ENCODE measurements around the gene RARG.

The RARG gene

DNA sequence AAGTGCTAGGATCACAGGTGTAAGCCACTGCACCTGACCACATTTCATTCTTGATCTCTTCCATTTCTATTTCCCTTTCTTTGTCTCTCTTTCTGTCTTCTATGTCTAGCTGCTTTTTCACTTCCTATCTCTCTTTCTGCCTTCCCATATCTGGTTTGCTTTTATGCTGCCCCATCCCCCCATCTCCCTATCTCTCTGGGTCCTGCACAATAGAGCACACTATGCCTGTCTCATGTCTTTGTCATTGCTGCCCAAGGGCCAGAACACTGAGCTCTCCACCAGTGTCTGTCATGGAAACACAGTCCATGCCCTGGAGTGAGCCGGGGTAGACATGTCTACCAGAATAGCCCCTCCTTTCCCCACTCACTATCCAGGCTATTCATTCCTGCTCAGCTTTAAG lies 12.3 kb upstream of the RARG start:
- DNase-seq, result no peak

DNA sequence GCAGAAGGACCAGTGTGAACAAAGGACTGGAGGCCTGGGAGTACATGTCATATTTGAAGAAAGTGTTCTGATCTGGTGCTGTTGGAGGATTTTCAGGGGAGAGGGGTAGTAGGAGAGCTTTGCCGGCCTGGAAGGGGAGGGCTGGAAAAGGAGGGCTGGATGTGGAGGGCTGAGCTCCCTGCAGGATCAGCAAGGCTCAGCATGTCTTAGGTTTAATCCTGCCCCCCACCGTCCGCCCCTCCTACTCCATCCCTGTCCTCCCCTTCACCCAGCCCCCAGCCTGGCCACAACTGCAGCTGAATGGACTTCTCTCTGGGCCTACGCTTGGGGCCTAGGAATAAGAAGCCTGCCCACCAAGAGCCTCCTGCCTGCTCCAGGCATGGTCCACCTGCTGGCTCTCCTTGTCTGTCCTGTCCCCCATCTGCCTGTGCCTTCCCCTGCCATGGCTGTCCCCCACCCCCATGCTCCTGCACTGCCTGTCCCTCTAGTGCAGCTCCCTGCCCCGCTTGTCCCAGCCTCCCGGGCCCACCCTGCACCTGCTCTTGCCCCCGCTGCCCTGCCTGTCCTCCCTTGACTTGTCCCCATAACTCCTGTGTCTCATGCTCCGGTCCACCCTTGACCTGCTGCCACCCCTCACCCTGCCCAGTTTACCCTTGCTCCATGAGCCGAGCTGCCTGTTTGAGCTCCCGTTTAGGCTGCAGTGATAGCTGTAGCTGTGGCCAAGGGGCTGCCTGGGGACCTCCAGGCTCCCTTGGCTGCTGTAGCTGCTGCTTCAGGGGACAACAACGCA lies 9.8 kb upstream of the RARG start:
- DNase-seq, result no peak

DNA sequence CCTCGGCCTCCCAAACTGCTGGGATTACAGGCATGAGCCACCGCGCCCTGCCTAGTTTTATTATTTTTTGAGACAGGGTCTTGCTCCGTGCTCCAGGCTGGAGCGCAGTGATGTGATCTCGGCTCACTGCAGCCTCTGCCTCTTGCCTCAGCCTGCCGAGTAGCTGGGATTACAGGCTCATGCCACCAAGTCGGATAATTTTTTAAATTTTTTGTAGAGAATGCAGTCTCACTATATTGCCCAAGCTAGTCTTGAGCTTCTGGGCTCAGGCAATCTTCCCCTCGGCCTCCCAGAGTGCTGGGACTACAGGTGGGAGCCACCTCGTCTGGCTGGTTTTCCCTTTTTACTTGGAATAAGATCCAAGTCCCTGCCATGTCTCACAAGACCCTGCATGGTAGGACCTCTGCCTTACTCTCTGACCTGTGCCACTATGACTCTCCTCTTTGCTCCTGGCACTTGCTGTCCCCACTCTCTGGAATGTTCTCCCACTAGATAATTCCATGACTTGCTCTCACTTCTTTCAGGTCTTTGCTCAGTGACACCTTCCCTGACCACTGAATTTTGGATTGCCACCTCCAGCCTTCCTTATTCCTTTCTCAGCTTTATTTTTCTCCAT lies 7.7 kb upstream of the RARG start:
- no peak for DNase-seq

DNA sequence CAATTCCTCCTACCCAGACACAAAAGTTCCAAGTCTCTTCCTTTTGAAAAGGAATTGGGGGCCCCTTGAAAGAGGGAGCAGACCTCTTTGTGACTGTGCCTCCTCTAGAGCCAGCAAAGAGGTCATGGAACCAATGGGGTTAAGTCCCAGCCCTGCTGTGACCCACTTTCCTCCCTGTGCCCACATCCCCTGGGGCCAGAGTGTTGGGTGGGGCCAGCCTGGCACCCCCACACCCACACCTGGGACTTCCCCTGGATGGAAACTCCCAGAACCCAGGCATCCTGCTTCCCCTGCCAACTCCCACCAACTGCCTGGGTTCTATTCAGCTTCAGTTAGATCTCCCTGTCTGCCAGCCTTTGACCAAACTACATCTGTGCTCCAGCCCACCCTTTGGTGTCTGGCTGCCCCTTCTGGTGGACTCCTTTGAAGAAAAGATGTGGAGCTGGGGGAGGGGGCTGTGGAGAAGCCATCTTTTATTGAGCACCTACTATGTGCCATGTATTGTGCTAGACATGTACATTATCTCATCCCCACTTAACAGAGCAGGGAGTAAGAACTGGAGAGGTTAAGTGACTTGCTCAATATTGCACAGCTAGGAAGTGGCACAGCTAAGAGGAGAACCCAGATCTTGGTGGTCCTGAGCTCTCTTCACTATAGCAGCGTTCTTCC lies 4.6 kb upstream of the RARG start:
- no peak for DNase-seq

DNA sequence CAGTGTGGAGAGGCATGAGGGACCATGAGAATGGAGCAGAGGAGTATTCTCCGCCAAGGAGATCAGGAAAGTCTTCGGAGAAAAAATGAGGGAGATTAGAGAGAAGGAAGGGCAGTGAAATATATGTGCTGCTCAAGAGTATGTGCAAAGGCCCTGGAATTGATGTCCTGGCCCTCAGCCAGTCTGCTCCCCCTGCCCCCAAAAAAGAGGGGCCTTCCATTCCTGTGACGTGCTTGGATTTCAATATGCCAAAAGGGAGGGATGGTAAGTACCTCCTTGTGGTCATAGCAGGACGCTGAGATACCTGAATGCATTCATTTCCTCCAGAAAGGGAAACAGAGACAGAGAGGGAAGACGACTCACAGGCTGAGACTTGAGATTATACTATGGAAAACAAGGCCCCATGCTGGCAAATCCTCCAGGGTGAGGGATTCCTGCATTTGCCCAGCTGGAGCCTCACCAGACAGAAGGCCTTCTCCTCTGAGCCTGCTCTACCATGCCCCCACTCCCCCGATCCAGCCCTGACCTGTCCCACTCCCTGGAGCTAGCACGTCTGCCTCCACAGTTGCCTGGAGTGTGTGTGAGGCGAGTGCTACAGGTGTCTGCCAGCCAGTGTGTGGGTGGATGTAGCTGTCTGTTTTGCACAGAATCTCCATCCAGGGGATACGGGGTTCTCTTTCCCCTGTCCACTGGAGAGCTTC lies 3.9 kb upstream of the RARG start:
- DNase-seq, result no peak

DNA sequence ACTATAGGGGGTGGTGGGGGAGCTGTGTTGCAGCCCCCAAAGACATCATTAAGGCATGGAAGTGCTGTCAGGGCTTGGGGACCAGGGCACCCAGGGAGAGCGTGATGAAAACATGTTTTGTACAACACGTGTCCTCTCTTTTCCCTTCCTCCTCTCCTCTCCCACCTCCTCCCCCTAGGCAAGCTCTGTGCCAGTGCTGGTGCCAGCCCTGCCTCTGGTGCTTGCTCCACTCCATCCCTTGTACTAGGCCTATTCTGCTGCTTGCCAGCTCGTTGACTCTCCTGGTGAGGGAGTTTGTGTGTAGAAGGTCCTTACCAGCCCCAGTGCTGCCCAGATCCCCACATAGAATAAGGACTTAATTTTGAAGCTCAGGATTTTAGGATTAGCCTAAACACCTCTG lies 3.2 kb upstream of the RARG start:
- no peak for DNase-seq

DNA sequence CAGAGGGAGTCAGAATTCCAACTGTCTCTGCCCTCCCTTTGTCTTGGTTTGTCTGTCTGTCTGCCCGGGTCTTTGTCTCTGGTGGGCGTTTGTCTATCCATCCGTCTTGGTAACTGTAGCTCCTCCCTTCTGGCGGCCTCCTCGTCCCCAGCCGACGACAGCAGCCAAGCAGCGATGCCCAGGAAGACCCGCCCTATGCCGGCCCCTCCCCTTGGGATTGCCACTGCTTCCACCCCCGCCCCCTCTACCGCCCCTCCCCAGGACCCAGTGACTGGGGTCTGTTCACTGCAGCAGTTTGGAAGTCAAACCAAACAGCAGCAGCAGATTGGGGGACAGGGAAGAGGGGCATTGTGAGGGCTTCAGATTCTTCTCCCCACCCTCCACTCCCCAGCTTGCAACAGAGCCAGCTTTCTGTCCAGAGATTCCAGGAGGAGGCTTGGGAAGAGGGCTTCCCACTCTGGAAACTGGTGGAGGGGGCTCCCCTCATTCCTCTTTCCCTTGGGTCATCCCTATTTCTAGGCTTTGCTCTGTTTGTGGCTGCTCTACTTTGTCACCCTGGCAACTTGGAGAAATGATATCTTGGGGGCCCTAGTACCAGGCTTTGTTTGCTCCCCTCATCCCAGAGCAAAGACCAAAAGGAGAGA lies 2.4 kb upstream of the RARG start:
- DNase-seq, result peak; percentile 49

DNA sequence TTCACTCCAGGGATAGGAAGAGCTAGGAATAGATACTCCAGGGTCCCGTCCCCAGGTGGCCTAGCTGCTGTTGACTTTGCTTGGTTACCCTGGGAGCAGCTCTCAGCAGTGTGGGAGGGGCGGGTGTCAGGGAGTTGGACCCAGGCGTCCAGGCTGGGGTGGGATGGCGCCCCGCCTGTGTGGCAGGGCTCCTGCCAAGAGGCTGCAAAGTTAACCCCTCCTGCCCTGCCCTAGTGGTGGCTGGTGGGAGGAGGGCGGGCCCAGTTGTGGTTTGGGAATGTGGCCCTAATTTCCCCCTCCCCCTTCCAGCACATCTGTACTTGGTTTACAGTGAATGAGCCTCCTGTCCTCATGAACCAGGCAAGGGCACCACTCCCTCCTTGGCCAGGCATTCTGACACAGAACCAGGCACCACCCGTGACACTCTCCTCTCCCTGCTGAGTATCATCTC lies 1.7 kb upstream of the RARG start:
- DNase-seq, result peak; percentile 57

DNA sequence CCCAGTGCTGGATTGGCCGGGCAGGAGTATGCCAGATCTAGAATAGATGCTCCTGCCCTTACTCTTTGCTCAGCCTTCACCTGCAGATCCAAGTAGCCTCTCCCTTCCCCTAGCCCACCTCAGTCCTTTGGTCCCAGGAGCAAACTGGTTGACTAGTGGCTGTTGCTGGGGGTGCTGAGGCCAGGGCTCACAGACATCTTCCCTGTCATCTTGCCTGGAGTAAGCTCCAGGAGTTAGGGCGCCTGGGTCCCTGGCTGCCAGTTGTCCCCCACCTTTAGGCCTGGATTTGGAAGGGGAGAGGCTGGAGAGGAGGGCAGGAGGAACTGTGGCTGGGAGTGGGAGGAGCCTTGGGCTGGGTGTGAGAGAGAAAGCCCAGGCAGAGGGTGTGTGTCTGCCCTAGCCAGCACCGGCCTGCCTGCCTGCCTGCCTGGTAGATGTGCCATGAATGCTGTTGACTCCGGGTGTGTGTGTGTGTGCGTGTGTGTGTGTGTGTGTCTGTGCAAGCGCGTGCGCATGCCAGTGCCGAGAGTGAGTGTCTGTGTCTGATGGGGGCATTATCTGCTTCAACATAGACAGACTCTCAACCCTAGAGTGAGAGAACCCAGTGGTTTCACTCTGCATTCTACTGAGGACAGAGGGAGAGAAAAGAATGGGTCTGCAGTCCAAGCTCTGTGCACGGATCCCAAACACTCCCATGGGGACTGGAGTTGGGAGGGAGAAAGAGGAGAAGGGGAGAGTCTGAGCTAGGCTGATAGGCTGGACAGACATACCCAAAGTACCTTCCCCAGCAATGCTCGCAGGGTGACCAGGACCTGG lies 845 bp upstream of the RARG start:
- peak; percentile 58 for DNase-seq

DNA sequence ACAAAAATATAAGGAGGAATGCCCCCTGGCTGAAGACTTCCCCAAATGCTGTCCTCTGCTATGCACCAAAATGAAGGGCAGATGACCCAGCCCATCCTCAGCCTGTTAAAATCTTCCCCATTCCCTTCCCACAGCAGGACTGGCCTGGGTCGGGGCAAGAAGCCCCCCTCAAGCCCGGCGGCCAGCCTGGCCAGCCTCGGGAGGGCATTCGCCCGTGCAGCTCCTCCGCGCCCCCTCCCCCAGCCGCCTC lies 413 bp downstream of the RARG start:
- no peak for DNase-seq

DNA sequence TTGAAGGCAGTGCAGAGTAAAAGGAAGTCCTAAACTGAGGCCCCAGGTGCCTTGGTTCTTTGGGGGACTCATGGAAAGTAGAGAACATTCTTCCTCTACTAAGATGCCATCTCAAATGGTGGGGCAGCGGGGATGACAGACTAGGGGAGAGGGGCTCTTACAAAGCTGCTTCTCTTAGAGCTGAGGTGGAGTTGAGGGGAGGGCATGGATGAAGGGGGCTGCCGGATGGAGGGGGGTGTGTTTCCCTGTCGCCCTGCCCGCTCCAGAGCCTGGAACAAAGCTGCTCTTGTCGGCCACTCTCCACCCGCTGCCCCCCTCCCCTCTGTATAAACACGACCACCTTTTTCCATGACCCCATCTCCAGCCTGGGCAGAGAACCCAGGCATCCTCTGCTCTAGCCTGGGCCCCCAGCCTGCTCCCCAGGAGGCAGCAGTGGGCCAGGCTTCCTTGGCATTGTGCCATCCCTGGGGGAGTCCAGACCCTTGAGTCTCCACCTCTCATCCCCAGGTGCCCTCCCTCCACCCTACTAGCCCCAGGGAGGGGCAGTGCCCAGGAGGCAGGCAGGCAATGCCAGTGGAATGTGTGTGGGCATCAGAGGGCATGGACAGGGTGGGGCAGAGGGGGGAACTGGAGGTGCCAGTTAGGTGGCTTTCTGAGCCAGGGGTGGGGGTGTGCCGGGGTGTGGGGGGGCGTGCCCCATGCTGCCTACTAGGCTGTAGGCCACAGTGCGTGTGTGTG lies 1.7 kb downstream of the RARG start:
- DNase-seq, result no peak

DNA sequence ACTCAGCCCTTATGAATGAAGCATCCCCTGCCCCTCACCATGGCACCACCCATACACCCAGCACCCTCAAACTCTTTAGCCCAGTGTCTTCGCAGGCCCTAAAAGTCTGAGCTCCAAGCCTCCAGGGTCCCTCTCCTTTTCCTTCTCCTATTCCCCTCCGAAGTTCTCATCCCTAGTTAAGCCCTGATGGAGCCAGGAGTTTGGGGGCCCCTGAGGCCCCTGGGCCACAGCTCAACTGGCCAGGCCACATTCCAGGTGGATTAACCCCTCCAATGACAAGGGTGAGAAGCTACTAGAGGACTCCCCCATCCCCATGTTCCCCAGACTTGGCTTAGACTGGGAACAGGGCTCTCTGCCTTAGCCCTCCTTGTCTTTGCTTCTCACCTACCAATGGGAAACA lies 2.6 kb downstream of the RARG start:
- no peak for DNase-seq

DNA sequence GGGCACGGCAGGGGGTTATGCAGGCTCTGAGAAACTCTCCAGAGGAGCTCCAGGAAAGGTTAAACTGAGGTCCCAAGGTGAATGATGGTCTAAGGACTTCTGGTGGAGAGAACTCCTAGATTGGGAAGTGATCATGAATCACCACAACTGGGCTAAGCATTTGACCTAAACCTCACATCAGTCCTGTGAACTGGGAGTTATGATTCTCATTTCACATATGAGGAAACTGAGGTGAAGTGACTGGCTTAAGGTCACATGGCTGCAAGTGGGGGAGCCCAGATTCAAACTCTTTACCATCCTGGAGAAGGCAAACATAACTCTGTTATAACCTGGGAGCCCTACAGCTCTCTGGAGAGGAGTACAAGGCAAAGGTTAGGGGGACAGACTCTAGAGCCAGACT lies 4.2 kb downstream of the RARG start:
- DNase-seq, result no peak

DNA sequence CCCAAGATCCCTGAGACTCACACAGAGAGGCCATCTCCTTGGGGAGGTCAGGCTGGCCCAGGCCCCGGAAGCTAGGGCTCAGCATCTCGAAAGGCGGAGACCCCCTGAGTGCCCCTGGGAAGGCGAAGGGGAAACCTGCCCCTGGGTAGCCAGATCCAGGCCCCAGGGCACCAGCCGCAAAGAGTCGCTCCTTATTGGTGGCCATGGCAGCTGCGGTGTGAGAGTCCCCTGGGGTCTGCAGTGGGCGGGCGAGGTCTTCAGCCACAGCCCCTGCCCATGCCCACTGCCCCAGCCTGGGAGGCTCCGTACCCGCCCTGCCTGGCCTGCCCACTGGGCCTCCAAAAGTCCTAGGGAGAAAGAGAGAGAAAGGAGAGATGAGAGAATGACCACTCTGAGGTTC lies 4.7 kb downstream of the RARG start:
- no peak for DNase-seq

DNA sequence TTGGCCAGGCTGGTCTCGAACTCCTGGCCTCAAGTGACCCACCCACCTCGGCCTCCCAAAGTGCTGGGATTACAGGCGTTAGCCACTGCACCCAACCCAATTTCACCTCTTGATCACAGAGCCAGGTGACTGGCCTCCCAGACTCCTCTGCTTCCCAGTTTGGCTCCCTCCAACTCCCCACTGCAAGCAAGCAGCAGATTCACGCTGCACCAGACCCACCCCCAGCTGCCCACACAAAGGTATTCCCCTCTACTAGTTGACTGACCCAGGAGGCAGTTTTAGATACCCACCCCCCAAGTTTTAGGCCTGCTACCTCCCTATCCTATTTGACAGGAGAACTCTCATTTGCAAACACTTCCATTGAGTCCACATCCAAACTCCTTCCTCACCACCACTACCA lies 5.2 kb downstream of the RARG start:
- DNase-seq, result no peak

DNA sequence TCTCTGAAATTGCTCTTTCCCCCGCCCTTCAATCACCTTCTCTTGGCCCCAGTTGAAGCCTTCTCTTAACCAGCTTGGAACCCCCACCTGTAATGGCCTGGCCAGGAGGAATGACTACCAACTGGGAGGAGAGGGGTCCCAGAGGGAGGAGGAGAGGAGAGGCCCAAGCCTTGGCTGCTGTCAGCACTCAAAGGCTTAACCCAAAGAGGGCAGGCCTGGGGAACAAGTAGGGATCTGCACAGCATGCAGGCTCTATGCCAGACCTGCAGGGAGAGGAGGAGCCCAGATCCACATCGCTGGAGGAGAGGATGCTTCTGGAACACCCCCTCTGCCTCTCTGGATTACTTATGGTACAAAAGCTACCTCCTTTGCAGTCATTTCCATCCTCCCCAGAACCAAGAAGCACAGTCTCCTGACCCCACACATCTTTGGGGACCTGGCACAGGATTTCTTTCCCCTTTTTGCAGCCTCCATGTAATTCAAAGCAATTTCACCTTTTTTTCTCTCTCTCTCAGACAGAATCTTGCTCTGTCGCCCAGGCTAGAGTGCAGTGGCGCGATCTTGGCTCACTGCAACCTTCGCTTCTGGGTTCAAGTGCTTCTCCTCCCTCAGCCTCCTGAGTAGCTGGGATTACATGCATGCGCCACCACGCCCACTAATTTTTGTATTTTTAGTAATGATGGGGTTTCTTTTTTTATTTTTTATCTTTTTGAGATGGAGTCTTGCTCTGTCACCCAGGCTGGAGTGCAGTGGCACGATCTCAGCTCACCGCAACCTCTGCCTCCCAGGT lies 6.2 kb downstream of the RARG start:
- no peak for DNase-seq

DNA sequence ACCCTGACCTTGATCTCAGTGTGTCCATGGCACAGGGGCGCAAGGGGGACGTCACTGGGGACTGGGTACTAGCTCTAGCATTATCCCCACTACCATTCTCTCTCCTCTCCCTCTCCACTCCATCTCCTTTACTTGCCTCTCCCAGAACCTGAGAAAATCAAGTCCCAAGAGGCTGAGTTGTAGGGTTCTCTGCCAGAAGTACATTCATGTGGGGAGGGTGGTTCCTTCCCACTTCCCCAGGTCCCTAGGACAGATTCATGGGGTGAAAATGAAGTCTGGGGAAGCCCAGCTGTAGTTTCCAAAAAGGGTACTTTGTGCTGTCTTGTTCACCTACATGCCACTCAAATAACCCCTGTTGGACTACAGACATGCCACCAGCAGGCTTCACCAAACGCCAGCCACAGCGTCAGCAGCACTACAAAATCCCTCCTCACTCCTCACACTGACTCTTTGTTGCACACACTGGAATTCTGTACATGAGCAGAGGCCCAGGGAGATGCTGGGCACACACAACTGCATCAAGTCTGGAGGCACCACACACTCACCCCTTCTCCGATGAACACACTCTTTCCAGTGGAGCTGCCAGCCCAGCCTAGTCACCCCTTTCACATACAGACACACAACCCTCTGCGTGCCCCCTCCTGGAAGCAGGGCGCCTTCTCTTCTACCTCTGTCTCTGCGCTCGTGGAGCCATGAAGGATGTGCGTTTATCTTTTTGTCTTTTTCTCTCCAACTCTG lies 6.9 kb downstream of the RARG start:
- no peak for DNase-seq

DNA sequence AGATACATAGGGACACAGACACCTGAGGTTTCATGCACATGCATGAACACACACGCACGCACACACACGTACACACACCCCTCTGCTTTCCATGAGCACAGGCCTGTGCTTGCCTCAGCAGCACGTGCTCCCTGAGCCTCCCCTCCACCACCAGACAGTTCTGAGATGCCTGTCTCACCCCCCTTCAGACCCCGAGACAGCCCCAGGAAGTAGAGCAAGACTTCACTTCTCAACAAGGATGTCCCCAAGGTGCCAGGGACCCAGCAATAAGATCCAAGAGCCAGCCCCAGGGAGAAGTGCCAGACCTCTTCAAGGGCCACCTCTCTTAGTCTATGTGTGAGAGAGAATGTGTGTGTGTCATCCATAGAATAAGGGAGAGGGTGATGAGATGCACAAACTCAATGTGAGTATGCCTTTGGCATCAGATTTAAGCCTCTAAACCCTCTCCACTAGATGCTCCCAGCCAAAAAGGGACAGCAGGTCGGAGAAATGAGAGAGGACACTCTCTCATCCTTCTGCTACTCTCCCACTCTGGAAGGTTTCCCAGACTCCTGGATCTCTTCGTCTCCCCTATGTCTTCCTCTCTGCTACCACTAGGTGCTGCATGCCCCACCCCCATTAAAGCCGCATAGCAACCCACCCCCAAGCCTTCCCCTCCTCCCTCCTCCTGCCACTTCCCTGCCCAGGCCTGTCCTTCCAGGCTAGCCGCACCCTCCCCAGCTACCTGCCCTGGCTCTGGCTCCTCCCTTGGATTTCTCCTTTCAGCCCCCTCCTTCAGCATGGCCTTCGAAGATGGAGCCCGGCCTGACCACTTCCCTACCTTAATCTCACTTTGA lies 7.7 kb downstream of the RARG start:
- peak; percentile 49 for DNase-seq
